Lower lobe of right lung (tissue), 2 donors: ENCODE results near the gene SDF4. TPM values are rescaled to one million over a fixed set of nuclear protein-coding genes. Genes with fewer than 3 reads are reported as not detected.

Experiments used
- ATAC-seq, 2 donors: fragments of 200-7000 bp; cut with Tn5 transposase; one replicate each; pipeline ENCODE4 v1.9.1; 2020 to 2022; ENCODE audit warnings: mild to moderate bottlenecking in 2 of 2, moderate library complexity in 2 of 2
- DNase-seq: peaks from one replicate; pipeline ENCODE4 v3.0.0-alpha.2; 2020
- H3K27ac ChIP-seq: fragments of 200-600 bp; one replicate; pipeline ENCODE4 v1.8.0; 2022
- H3K27me3 ChIP-seq: fragments of 200-600 bp; one replicate; pipeline ENCODE4 v1.8.0; 2022; ENCODE audit warnings: low read depth
- H3K36me3 ChIP-seq: fragments of 200-600 bp; one replicate; pipeline ENCODE4 v1.8.0; 2022; ENCODE audit warnings: mild to moderate bottlenecking
- H3K4me1 ChIP-seq: fragments of 200-600 bp; one replicate; pipeline ENCODE4 v1.8.0; 2022
- H3K4me3 ChIP-seq: fragments of 200-600 bp; one replicate; pipeline ENCODE4 v1.8.0; 2022; ENCODE audit warnings: mild to moderate bottlenecking
- H3K9me3 ChIP-seq: fragments of 200-600 bp; one replicate; pipeline ENCODE4 v1.8.0; 2022
- CTCF ChIP-seq: fragments of 200-600 bp; IDR thresholded peaks from one replicate; pipeline ENCODE4 v1.8.0; 2022; ENCODE audit warnings: antibody characterized with exemption, mild to moderate bottlenecking
- intact Hi-C: fragments of 100-400 bp; cut with DNase I; formaldehyde crosslinking; loops from one replicate; pipeline ENCODE4 v1.11.0; 2022
- total RNA-seq: library from RNA; stranded (reverse); fragmentation: NEBNext Ultra II Directional; extraction: Animal tissue kit (Norgen Biotek cat#: 25700); gene quantifications from one replicate; pipeline ENCODE4 v1.2.1, GENCODE V29; 2021
- donor health status: DM: no; HTN: yes; CAD: no; lungs with severe emphysema.

Gene SDF4
- total RNA-seq, 1 donor from 2014 or later, result 127 TPM

GRCh38 chr1:1215080-1215676, 16.6 kb downstream of the SDF4 start:
- Histone ChIP-seq H3K9me3 (no peaks in the 10 kb centered on the region), H3K4me1 (peaks cover 22% of the 10 kb centered on the region), H3K27ac (no peak overlapping the region), H3K4me3 (no peak overlapping the region), H3K27me3 (no peaks in the 10 kb centered on the region), H3K36me3 (peaks cover 41% of the 10 kb centered on the region)
- intact Hi-C loops, result no loop called here
- DNase-seq (no peak), ATAC-seq (no peak)
- TF ChIP-seq CTCF, result no peak

GRCh38 chr1:1213345-1214265, 18.2 kb downstream of the SDF4 start, which contains the start of gene TNFRSF4:
TSS of gene TNFRSF4 (minus strand) at chr1:1214153. CDS start at chr1:1214127, 26 bp downstream.
- no peak for DNase-seq
- H3K27ac ChIP-seq, result peak within 1 kb of the TSS; percentile 71

GRCh38 chr1:1212780-1213344, 18.9 kb downstream of the SDF4 start:
- Histone ChIP-seq H3K4me3 (peak overlapping the region; percentile 54), H3K4me1 (peaks cover 22% of the 10 kb centered on the region), H3K9me3 (no peaks in the 10 kb centered on the region), H3K27me3 (peaks cover 9% of the 10 kb centered on the region), H3K36me3 (peaks cover 22% of the 10 kb centered on the region), H3K27ac (peak overlapping the region; percentile 71)
- intact Hi-C loops, result no loop called here
- no peak for TF ChIP-seq CTCF
- DNase-seq (peak; percentile 77), ATAC-seq (peak; percentile 31 to 61)

More at GRCh38 chr1:1213345-1214265, 18.2 kb downstream of the SDF4 start, which contains the start of gene TNFRSF4:
- peaks cover 2% of the 10 kb centered on the region for H3K27me3 ChIP-seq
- intact Hi-C loops, result no loop called here
- peak; percentile 13 to 15 for ATAC-seq
- TF ChIP-seq CTCF, result no peak
- H3K4me3 ChIP-seq, result peak within 1 kb of the TSS; percentile 54
- peaks cover 30% of the 10 kb centered on the region for H3K36me3 ChIP-seq
- H3K9me3 ChIP-seq, result no peaks in the 10 kb centered on the region
- peaks cover 22% of the 10 kb centered on the region for H3K4me1 ChIP-seq

- peaks cover 20% of the 10 kb centered on the region for H3K27me3 ChIP-seq
- peaks cover 11% of the 10 kb centered on the region for H3K36me3 ChIP-seq
- intact Hi-C loops, result no loop called here
- H3K9me3 ChIP-seq, result no peaks in the 10 kb centered on the region
- H3K4me1 ChIP-seq, result peaks cover 22% of the 10 kb centered on the region
- H3K27ac ChIP-seq, result peak overlapping the region; percentile 71
- DNase-seq (peak; percentile 38), ATAC-seq (no peak)
- peak overlapping the region; percentile 54 for H3K4me3 ChIP-seq
- TF ChIP-seq CTCF, result no peak
Observed at GRCh38 chr1:1211541-1212441, 20.0 kb downstream of the SDF4 start.
